Stimulated activated CD8-positive, alpha-beta memory T cell treated with anti-CD3 and anti-CD28 coated beads, Interleukin-7, amount 100 ng/mL, for 48 hours (primary cell): ENCODE data around the gene PNPLA2.

Source experiments
- DNase-seq, 2 donors: peaks; one replicate each; pipeline ENCODE4 v3.0.0-alpha.2; 2020; ENCODE audit warnings: low read depth in 1 of 2; ENCODE audit errors: extremely low read depth in 1 of 2

The PNPLA2 gene

GRCh38 chr11:842370-843002, 23.8 kb downstream of the PNPLA2 start, which contains the start of the genes POLR2L and TSPAN4:
POLR2L (minus strand) TSS chr11:842529; CDS start chr11:842508, 21 bp downstream.
TSPAN4 (plus strand) TSS chr11:842852; CDS start chr11:850305, 7,453 bp downstream.
- DNase-seq: peak; percentile 75 to 76

- DNase-seq: no peak
These were observed 24.5 kb downstream of the PNPLA2 start for GRCh38 chr11:843086-843734.

GRCh38 chr11:843818-844692, 25.3 kb downstream of the PNPLA2 start:
- no peak for DNase-seq

GRCh38 chr11:844693-845644, 26.3 kb downstream of the PNPLA2 start:
- DNase-seq: no peak

- no peak for DNase-seq
These were observed 27.3 kb downstream of the PNPLA2 start for GRCh38 chr11:845872-846495.

GRCh38 chr11:846496-847098, 27.9 kb downstream of the PNPLA2 start:
- DNase-seq: no peak

GRCh38 chr11:847876-848275, 29.2 kb downstream of the PNPLA2 start:
- no peak for DNase-seq

- no peak for DNase-seq
These were observed 29.7 kb downstream of the PNPLA2 start for GRCh38 chr11:848380-848931.

- no peak for DNase-seq
These were observed 30.6 kb downstream of the PNPLA2 start for GRCh38 chr11:849104-849824.

GRCh38 chr11:849951-850774, 31.4 kb downstream of the PNPLA2 start:
- DNase-seq: no peak

GRCh38 chr11:850775-851763, 32.4 kb downstream of the PNPLA2 start:
- DNase-seq: no peak

GRCh38 chr11:852762-853161, 34.0 kb downstream of the PNPLA2 start:
- DNase-seq: no peak

- no peak for DNase-seq
These were observed 35.2 kb downstream of the PNPLA2 start for GRCh38 chr11:853682-854448.

GRCh38 chr11:854601-855329, 36.1 kb downstream of the PNPLA2 start:
- DNase-seq: no peak

GRCh38 chr11:855330-855674, 36.6 kb downstream of the PNPLA2 start:
- DNase-seq: no peak
